ENCODE data around the gene ABHD6. TPM values are rescaled to one million over a fixed set of nuclear protein-coding genes. Genes with fewer than 3 reads are reported as not detected.

Gene ABHD6
- total RNA-seq, 2 donors from 2014 or later: 7.5 to 8.6 TPM

DNA sequence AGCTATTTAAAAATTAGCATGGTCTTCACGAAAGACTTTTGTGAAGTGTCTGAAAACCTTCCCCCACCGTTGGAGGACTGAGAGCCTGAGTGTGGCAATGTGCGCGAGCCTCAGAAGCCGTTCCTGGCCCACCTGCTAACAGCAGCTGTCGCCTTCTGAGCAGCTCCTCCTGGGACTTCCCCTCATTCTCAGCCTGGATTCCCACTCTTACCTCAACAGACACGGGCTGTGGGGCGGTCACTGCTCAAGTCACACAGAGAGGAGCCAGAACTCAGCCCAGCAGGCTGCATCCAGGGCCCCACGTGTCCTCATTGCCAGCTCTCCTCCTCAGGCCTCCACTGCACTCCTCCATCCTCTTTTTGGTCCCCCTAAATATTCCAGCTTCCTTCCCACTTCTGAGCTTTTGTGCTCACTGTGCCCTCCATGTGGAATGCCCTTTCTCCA lies 34.7 kb upstream of the ABHD6 start:
- no peaks in the 10 kb centered on the region for H3K36me3 Mint-ChIP-seq (ENCODE audit: low read depth)
- TF ChIP-seq, protein P1, sequence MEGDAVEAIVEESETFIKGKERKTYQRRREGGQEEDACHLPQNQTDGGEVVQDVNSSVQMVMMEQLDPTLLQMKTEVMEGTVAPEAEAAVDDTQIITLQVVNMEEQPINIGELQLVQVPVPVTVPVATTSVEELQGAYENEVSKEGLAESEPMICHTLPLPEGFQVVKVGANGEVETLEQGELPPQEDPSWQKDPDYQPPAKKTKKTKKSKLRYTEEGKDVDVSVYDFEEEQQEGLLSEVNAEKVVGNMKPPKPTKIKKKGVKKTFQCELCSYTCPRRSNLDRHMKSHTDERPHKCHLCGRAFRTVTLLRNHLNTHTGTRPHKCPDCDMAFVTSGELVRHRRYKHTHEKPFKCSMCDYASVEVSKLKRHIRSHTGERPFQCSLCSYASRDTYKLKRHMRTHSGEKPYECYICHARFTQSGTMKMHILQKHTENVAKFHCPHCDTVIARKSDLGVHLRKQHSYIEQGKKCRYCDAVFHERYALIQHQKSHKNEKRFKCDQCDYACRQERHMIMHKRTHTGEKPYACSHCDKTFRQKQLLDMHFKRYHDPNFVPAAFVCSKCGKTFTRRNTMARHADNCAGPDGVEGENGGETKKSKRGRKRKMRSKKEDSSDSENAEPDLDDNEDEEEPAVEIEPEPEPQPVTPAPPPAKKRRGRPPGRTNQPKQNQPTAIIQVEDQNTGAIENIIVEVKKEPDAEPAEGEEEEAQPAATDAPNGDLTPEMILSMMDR (conservative IDR thresholded peaks at IDR 0.05): no peak
- no peaks in the 10 kb centered on the region for H3K9me3 Mint-ChIP-seq
- no peak overlapping the region for H3K27ac ChIP-seq (ENCODE audit: low read depth, low read length)
- H3K9me3 ChIP-seq (ENCODE audit: control insufficient read depth, low read length): no peaks in the 10 kb centered on the region
- peaks cover 3% of the 10 kb centered on the region for H3K27me3 Mint-ChIP-seq (ENCODE audit: insufficient read depth)
- DNase-seq: no peak
- H3K4me1 Mint-ChIP-seq: no peaks in the 10 kb centered on the region
- H3K9ac ChIP-seq (ENCODE audit: extremely low read depth, low read length, poor library complexity, severe bottlenecking): no peak overlapping the region
- no peak overlapping the region for H3K4me3 ChIP-seq (ENCODE audit: low read length)
- H3K4me3 Mint-ChIP-seq: no peak overlapping the region
- WGBS, 2 experiments (ENCODE audit: insufficient coverage in 1 of 2, insufficient read length in 1 of 2): 89 to 96% methylated on average over 9 of the region's 9 CpGs
- no peak overlapping the region for H3K27ac Mint-ChIP-seq
- H3K4me1 ChIP-seq (ENCODE audit: control insufficient read depth, insufficient read depth, low read length): no peaks in the 10 kb centered on the region
- no peaks in the 10 kb centered on the region for H3K36me3 ChIP-seq (ENCODE audit: control insufficient read depth, insufficient read depth, low read length)
- no peaks in the 10 kb centered on the region for H3K27me3 ChIP-seq (ENCODE audit: control insufficient read depth, insufficient read depth, low read length, poor library complexity, severe bottlenecking)

DNA sequence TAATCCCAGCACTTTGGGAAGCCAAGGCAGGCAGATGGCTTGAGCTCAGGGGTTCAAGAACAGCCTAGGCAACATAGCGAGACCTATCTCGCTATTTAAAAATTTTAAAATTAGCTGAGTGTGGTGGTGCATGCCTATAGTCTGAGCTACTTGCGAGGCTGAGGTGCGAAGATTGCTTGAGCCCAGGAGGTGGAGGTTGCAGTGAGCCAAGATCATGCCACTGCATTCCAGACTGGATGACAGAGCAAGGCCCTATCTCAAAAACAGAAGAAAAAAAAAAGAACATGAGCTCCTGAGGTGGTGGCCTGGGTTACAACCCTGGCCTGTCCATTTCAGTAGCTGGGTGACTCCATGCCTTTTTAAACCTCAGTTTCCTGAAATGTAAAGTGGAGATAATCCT lies 34.1 kb upstream of the ABHD6 start:
- Mint-ChIP-seq H3K36me3 (ENCODE audit: low read depth) (no peaks in the 10 kb centered on the region), H3K4me3 (no peak overlapping the region)

DNA sequence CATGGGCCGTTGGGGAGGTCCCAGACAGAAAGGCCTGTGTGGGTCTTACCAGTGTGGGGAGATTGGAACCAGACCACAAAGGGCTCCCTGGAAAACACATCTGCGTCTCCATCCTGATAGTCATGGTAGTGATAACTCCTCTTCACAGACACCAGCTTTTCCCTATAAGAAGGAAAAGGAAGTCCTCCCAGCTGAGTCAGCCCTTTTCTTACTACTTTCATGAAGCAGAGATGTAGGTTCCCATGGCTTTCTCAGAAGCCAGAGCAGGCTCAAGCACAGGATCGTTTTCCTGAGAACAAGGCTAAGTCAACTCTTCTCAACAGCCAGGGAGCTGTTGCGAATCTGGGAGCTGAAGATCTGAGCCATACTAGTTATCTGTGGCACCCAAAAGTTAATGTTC lies 32.9 kb upstream of the ABHD6 start:
- Mint-ChIP-seq H3K4me3 (no peak overlapping the region), H3K27me3 (ENCODE audit: insufficient read depth) (peaks cover 4% of the 10 kb centered on the region), H3K4me1 (no peaks in the 10 kb centered on the region), H3K36me3 (ENCODE audit: low read depth) (no peaks in the 10 kb centered on the region), H3K27ac (no peak overlapping the region), H3K9me3 (no peaks in the 10 kb centered on the region)
- H3K27me3 ChIP-seq (ENCODE audit: control insufficient read depth, insufficient read depth, low read length, poor library complexity, severe bottlenecking): no peaks in the 10 kb centered on the region
- DNase-seq: peak; percentile 14
- 92% methylated on average over 3 to 4 of the region's 4 CpGs for WGBS, 2 experiments (ENCODE audit: insufficient coverage in 1 of 2, insufficient read length in 1 of 2)
- H3K4me3 ChIP-seq (ENCODE audit: low read length): no peak overlapping the region
- H3K27ac ChIP-seq (ENCODE audit: low read depth, low read length): no peak overlapping the region
- no peaks in the 10 kb centered on the region for H3K4me1 ChIP-seq (ENCODE audit: control insufficient read depth, insufficient read depth, low read length)
- TF ChIP-seq, protein P1 (conservative IDR thresholded peaks at IDR 0.05): no peak
- no peak overlapping the region for H3K9ac ChIP-seq (ENCODE audit: extremely low read depth, low read length, poor library complexity, severe bottlenecking)
- H3K36me3 ChIP-seq (ENCODE audit: control insufficient read depth, insufficient read depth, low read length): no peaks in the 10 kb centered on the region
- no peaks in the 10 kb centered on the region for H3K9me3 ChIP-seq (ENCODE audit: control insufficient read depth, low read length)

More for the DNA sequence above, 34.1 kb upstream of the ABHD6 start:
- WGBS, 2 experiments (ENCODE audit: insufficient coverage in 1 of 2, insufficient read length in 1 of 2): 87 to 100% methylated on average over 4 of the region's 4 CpGs
- Histone ChIP-seq H3K27me3 (ENCODE audit: control insufficient read depth, insufficient read depth, low read length, poor library complexity, severe bottlenecking) (no peaks in the 10 kb centered on the region), H3K4me1 (ENCODE audit: control insufficient read depth, insufficient read depth, low read length) (no peaks in the 10 kb centered on the region), H3K36me3 (ENCODE audit: control insufficient read depth, insufficient read depth, low read length) (no peaks in the 10 kb centered on the region), H3K27ac (ENCODE audit: low read depth, low read length) (no peak overlapping the region), H3K9me3 (ENCODE audit: control insufficient read depth, low read length) (no peaks in the 10 kb centered on the region), H3K4me3 (ENCODE audit: low read length) (no peak overlapping the region), H3K9ac (ENCODE audit: extremely low read depth, low read length, poor library complexity, severe bottlenecking) (no peak overlapping the region)
- TF ChIP-seq, protein P1 (conservative IDR thresholded peaks at IDR 0.05): no peak
- DNase-seq: no peak
- Mint-ChIP-seq H3K27ac (no peak overlapping the region), H3K27me3 (ENCODE audit: insufficient read depth) (peaks cover 3% of the 10 kb centered on the region), H3K9me3 (no peaks in the 10 kb centered on the region), H3K4me1 (no peaks in the 10 kb centered on the region)

All from endodermal cell (in vitro differentiated cells).